ENCODE results near the gene BLVRB. TPM values are rescaled to one million over a fixed set of nuclear protein-coding genes. Genes with fewer than 3 reads are reported as not detected.
"Not testable (repeated sequence)": the region's sequence is repeated elsewhere in the genome, so short reads cannot be mapped to it uniquely, and the experiment has no call there.

The BLVRB gene
- total RNA-seq, 1 donor from 2014 or later: 53.1 TPM

DNA sequence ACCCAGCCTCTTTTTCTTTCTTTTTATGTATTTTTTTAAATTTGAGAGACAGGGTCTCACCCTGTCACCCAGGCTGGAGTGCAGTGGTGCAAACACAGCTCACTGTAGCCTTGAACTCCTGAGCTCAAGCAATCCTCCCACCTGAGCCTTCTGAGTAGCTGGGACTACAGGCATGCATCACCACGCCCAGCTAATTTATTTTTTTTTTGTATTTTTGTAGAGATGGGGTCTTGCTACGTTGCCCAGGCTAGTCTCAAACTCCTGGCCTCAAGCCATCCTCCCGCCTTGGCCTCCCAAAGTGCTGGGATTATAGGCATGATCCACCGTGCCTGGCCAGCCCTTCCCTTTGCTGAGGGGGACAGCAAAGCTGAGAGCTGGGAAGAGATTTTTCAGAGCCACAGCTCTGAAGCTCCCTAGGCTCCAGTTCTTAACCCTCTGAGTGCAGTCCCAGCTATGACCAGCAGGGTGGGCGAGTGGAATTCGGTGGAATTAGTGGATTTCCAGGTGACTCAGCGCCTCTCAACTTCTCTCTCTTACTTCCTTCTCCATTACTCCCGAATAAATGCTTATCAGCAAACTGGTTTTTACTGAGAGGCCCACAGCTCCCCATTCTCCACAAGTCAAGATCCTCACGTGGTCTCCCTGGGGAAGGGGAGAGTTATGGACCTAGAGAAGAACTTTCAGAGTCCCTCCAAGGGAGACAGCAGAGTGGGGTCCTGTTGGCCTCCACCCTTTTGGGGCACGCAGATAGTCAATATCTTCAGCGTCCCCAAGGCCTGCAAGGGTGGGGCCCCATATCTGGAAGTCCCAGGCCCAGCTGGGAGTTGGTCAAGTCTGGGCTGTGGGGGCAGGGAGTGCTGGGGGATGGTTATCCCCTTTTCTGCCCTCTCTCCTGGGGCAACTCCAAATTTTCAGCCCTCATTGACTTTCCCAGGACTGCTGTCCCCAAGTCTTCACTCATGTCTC is 1.2 kb downstream of the BLVRB start:
- H3K4me3 Mint-ChIP-seq (ENCODE audit: unreplicated experiment): peak overlapping the region; percentile 94
- H3K9me3 Mint-ChIP-seq (ENCODE audit: low read depth): no peaks in the 10 kb centered on the region
- H3K36me3 Mint-ChIP-seq (ENCODE audit: low read depth): peaks cover 4% of the 10 kb centered on the region
- H3K27me3 Mint-ChIP-seq (ENCODE audit: low read depth): peaks cover 6% of the 10 kb centered on the region
- H3K27ac Mint-ChIP-seq (ENCODE audit: unreplicated experiment): peak overlapping the region; percentile 97
- TF ChIP-seq, protein P1, sequence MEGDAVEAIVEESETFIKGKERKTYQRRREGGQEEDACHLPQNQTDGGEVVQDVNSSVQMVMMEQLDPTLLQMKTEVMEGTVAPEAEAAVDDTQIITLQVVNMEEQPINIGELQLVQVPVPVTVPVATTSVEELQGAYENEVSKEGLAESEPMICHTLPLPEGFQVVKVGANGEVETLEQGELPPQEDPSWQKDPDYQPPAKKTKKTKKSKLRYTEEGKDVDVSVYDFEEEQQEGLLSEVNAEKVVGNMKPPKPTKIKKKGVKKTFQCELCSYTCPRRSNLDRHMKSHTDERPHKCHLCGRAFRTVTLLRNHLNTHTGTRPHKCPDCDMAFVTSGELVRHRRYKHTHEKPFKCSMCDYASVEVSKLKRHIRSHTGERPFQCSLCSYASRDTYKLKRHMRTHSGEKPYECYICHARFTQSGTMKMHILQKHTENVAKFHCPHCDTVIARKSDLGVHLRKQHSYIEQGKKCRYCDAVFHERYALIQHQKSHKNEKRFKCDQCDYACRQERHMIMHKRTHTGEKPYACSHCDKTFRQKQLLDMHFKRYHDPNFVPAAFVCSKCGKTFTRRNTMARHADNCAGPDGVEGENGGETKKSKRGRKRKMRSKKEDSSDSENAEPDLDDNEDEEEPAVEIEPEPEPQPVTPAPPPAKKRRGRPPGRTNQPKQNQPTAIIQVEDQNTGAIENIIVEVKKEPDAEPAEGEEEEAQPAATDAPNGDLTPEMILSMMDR (IDR thresholded peaks at IDR 0.05): peak; percentile 87
- DNase-seq (ENCODE audit: low spot score): no peak
- H3K4me1 Mint-ChIP-seq (ENCODE audit: low read depth): peaks cover 29% of the 10 kb centered on the region

DNA sequence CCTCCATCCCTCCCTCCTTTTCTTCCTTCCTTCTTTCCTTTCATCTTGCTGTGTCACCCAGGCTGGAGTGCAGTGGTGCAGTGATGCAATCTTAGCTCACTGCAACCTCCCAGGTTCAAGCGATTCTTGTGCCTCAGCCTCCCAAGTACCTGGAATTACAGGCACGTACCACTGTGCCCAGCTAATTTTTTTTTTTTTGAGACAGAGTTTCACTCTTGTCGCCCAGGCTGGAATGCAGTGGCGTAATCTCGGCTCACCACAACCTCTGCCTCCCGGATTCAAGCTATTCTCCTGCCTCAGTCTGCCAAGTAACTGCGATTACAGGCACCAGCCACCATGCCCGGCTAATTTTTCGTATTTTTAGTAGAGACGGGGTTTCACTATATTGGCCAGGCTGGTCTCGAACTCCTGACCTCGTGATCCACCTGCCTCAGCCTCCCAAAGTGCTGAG is 1.9 kb downstream of the BLVRB start:
- H3K4me1 Mint-ChIP-seq (ENCODE audit: low read depth): peaks cover 29% of the 10 kb centered on the region
- H3K9me3 Mint-ChIP-seq (ENCODE audit: low read depth); H3K36me3 Mint-ChIP-seq (ENCODE audit: low read depth); H3K27me3 Mint-ChIP-seq (ENCODE audit: low read depth); DNase-seq (ENCODE audit: low spot score); H3K4me3 Mint-ChIP-seq (ENCODE audit: unreplicated experiment): not testable (repeated sequence)
- H3K27ac Mint-ChIP-seq (ENCODE audit: unreplicated experiment): peak overlapping the region; percentile 63

DNA sequence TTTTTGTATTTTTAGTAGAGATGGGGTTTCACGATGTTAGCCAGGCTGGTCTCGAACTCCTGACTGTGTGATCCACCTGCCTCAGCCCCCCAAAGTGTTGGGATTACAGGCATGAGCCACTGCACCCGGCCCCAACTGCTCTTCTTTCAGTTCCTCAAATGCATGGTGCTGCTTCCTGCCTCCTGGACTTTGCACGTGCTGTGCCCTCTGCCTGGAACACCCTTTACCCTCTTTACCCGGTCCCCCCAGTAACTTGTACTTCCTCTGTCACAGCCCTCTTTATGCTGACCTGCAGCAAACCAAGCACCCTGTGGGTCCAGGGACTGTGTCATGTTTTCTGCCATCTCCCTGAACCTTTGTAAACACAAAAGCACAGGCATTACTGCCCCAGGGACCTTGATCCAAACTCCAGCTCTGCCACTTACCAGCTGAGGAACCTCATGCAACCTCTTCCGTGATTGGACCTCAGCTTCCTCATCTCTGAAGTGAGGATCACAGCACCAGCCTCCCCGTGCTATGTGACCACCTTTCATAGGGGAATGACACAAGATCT is 3.8 kb downstream of the BLVRB start:
- H3K27me3 Mint-ChIP-seq (ENCODE audit: low read depth): peaks cover 6% of the 10 kb centered on the region
- no peak for DNase-seq (ENCODE audit: low spot score)
- H3K36me3 Mint-ChIP-seq (ENCODE audit: low read depth): peaks cover 4% of the 10 kb centered on the region

DNA sequence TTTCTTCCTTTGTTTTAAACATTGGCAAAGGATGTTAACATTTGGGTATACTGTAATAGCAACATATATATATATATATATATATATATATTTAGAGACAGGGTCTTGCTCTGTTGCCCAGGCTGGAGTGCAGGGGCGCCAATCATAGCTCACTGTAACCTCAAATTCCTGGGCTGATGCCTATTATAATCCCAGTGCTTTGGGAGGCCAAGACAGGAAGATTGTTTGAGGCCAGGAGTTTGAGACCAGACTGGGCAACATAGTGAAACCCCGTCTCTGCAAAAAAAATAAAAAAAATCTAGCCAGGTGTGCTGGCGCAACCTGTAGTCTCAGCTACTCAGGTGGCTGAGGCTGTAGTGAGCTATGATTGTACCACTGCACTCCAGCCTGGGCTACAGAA is 5.4 kb downstream of the BLVRB start:
- Mint-ChIP-seq H3K27me3 (ENCODE audit: low read depth) (no peaks in the 10 kb centered on the region), H3K36me3 (ENCODE audit: low read depth) (peaks cover 4% of the 10 kb centered on the region), H3K9me3 (ENCODE audit: low read depth) (no peaks in the 10 kb centered on the region), H3K4me1 (ENCODE audit: low read depth) (peaks cover 17% of the 10 kb centered on the region), H3K4me3 (ENCODE audit: unreplicated experiment) (no peak overlapping the region), H3K27ac (ENCODE audit: unreplicated experiment) (no peak overlapping the region)
- DNase-seq (ENCODE audit: low spot score): no peak
- TF ChIP-seq, protein P1 (IDR thresholded peaks at IDR 0.05): no peak

More for the DNA sequence above, 3.8 kb downstream of the BLVRB start:
- H3K4me3 Mint-ChIP-seq (ENCODE audit: unreplicated experiment): no peak overlapping the region
- H3K4me1 Mint-ChIP-seq (ENCODE audit: low read depth): peaks cover 29% of the 10 kb centered on the region
- TF ChIP-seq, protein P1 (IDR thresholded peaks at IDR 0.05): no peak
- no peak overlapping the region for H3K27ac Mint-ChIP-seq (ENCODE audit: unreplicated experiment)
- no peaks in the 10 kb centered on the region for H3K9me3 Mint-ChIP-seq (ENCODE audit: low read depth)

DNA sequence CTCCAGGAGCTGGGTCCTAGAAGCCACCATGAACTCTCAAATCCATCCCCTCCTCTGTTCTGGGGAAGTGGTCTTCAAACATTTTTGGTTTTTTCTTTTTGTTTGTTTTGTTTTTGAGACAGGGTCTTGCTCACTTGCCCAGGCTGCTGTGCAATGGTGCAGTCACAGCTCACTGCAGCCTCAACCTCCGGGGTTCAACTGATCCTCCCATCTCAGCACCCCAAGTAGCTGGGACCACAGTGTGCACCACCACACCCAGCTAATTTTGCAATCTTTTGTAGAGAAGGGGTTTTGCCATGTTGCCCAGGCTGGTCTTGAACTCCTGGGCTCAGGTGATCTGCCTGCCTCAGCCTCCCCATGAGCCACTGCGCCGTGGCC is 7.0 kb downstream of the BLVRB start:
- Mint-ChIP-seq H3K27me3 (ENCODE audit: low read depth) (no peaks in the 10 kb centered on the region), H3K27ac (ENCODE audit: unreplicated experiment) (no peak overlapping the region), H3K9me3 (ENCODE audit: low read depth) (no peaks in the 10 kb centered on the region), H3K4me1 (ENCODE audit: low read depth) (peaks cover 5% of the 10 kb centered on the region), H3K4me3 (ENCODE audit: unreplicated experiment) (no peak overlapping the region), H3K36me3 (ENCODE audit: low read depth) (peaks cover 4% of the 10 kb centered on the region)
- DNase-seq (ENCODE audit: low spot score): no peak
- TF ChIP-seq, protein P1 (IDR thresholded peaks at IDR 0.05): no peak
